Caco-2 (cell line): Measurements from ENCODE around the gene NECTIN1. TPM values are rescaled to one million over a fixed set of nuclear protein-coding genes. Genes with fewer than 3 reads are reported as not detected.

Source experiments
- BruUV-seq: library from RNA; stranded (reverse); fragments of 400-500 nt; replicated peaks from 2 replicates; lab custom pipeline; 2021; lab: Mats Ljungman, UMichigan
- CTCF ChIA-PET: fragments of 300-600 bp; sonication (Branson Sonifier 250); formaldehyde crosslinking; loops from one replicate; lab custom pipeline; 2022; ENCODE audit warnings: antibody characterized with exemption; lab: Charles Lee
- POLR2A ChIA-PET: fragments of 300-600 bp; sonication (Branson Sonifier 250); formaldehyde crosslinking; loops from one replicate; lab custom pipeline; 2022; ENCODE audit warnings: antibody characterized with exemption; lab: Charles Lee
- DNase-seq, 2 experiments: peaks; one replicate each; pipeline versions ENCODE4 v3.0.0 to v3.0.0-alpha.2; 2020 to 2022
- H3K27me3 ChIP-seq: replicated peaks from 2 replicates; pipeline ENCODE4 v1.6.0; 2011; ENCODE audit warnings: low read length; ENCODE audit not compliant: control insufficient read depth, insufficient read depth
- H3K36me3 ChIP-seq: 2 replicates; pipeline ENCODE4 v1.5.1; 2011; ENCODE audit warnings: low read length; ENCODE audit not compliant: control insufficient read depth, insufficient read depth
- H3K4me1 ChIP-seq: fragments of 250-450 bp; sonication (Bioruptor Pico); 2 replicates; pipeline ENCODE4 v1.5.1; 2020; ENCODE audit warnings: mild to moderate bottlenecking
- H3K4me3 ChIP-seq: 2 replicates; pipeline ENCODE4 v1.5.1; 2011; ENCODE audit warnings: low read depth, mild to moderate bottlenecking, control low read depth, low read length
- H3K9me3 ChIP-seq: fragments of 250-450 bp; sonication (Bioruptor Pico); 2 replicates; pipeline ENCODE4 v1.5.1; 2020; ENCODE audit warnings: mild to moderate bottlenecking, moderate library complexity
- H3K27ac Mint-ChIP-seq: one replicate; pipeline ENCODE4 v1.8.0; 2022; ENCODE audit warnings: mixed read lengths; ENCODE audit not compliant: unreplicated experiment
- H3K27me3 Mint-ChIP-seq: one replicate; pipeline ENCODE4 v1.8.0; 2022; ENCODE audit warnings: mixed read lengths; ENCODE audit not compliant: insufficient read depth, unreplicated experiment
- H3K36me3 Mint-ChIP-seq: one replicate; pipeline ENCODE4 v1.8.0; 2022; ENCODE audit warnings: mild to moderate bottlenecking, mixed read lengths; ENCODE audit not compliant: insufficient read depth, unreplicated experiment
- H3K4me1 Mint-ChIP-seq: one replicate; pipeline ENCODE4 v1.8.0; 2022; ENCODE audit warnings: low read depth, mixed read lengths; ENCODE audit not compliant: unreplicated experiment
- H3K4me3 Mint-ChIP-seq: one replicate; pipeline ENCODE4 v1.8.0; 2022; ENCODE audit warnings: mild to moderate bottlenecking, moderate library complexity, mixed read lengths; ENCODE audit not compliant: unreplicated experiment
- H3K9me3 Mint-ChIP-seq: one replicate; pipeline ENCODE4 v1.8.0; 2022; ENCODE audit warnings: mixed read lengths; ENCODE audit not compliant: unreplicated experiment
- intact Hi-C: fragments of 100-400 bp; cut with micrococcal nuclease; formaldehyde crosslinking; loops from one replicate; pipeline ENCODE4 v1.10.0; 2022; ENCODE audit not compliant: unreplicated experiment
- total RNA-seq: library from RNA; stranded (reverse); gene quantifications from 2 replicates; pipeline ENCODE4 v1.2.3, GENCODE V29; 2022
- TF ChIP-seq, protein P1 (sequence below), 2 experiments: fragments of 200-600 bp in 1 of 2; IDR thresholded peaks; 1 replicate in 1 of 2; 2 replicates in 1 of 2; pipeline versions ENCODE4 v1.5.1 to v1.8.0; 2011 to 2022; ENCODE audit warnings: antibody characterized with exemption in 1 of 2, control low read depth in 1 of 2, inconsistent platforms in 1 of 2, low read depth in 1 of 2, low read length in 1 of 2, mild to moderate bottlenecking in 1 of 2, moderate library complexity in 1 of 2; ENCODE audit not compliant: insufficient read depth in 1 of 2, severe bottlenecking in 1 of 2, unreplicated experiment in 1 of 2

NECTIN1 gene
- total RNA-seq, 1 experiment from 2014 or later, result 60.1 TPM

GRCh38 chr11:119669487-119669886 is 59.5 kb downstream of the NECTIN1 start:
- TF ChIP-seq, protein P1, sequence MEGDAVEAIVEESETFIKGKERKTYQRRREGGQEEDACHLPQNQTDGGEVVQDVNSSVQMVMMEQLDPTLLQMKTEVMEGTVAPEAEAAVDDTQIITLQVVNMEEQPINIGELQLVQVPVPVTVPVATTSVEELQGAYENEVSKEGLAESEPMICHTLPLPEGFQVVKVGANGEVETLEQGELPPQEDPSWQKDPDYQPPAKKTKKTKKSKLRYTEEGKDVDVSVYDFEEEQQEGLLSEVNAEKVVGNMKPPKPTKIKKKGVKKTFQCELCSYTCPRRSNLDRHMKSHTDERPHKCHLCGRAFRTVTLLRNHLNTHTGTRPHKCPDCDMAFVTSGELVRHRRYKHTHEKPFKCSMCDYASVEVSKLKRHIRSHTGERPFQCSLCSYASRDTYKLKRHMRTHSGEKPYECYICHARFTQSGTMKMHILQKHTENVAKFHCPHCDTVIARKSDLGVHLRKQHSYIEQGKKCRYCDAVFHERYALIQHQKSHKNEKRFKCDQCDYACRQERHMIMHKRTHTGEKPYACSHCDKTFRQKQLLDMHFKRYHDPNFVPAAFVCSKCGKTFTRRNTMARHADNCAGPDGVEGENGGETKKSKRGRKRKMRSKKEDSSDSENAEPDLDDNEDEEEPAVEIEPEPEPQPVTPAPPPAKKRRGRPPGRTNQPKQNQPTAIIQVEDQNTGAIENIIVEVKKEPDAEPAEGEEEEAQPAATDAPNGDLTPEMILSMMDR (IDR thresholded peaks at IDR 0.05; ENCODE audit: insufficient read depth in 1 of 2, low read depth in 1 of 2, low read length in 1 of 2, severe bottlenecking in 1 of 2, unreplicated experiment in 1 of 2), result no peak
- Mint-ChIP-seq H3K4me1 (no peaks in the 10 kb centered on the region), H3K27me3 (no peaks in the 10 kb centered on the region), H3K27ac (no peak overlapping the region), H3K36me3 (peaks cover 19% of the 10 kb centered on the region), H3K9me3 (no peaks in the 10 kb centered on the region), H3K4me3 (no peak overlapping the region)
- Histone ChIP-seq H3K27me3 (no peaks in the 10 kb centered on the region), H3K9me3 (no peaks in the 10 kb centered on the region), H3K36me3 (0 out of 2 replicates have a peak, but pooled peaks cover 5% of the 10 kb centered on the region), H3K4me3 (no peak overlapping the region), H3K4me1 (0 out of 2 replicates have a peak, but pooled peaks cover 4% of the 10 kb centered on the region)
- intact Hi-C loops, result loop anchor here (5.0 to 10.0 kb wide), 2 partner anchors 43 to 125 kb away; no protein-coding TSS in a partner anchor
- CTCF ChIA-PET, result interaction anchor here (0.6 to 1.6 kb wide), 5 partner anchors 27 to 439 kb away, joined by 3 to 8 read pairs (median 3); partner anchors contain the start of gene NECTIN1
- DNase-seq, result no peak
- POLR2A ChIA-PET, result no interaction called here
- no TSS peak for BruUV-seq

- no peaks in the 10 kb centered on the region for H3K9me3 Mint-ChIP-seq
- no peaks in the 10 kb centered on the region for H3K27me3 ChIP-seq
- no peak overlapping the region for H3K4me3 ChIP-seq
- POLR2A ChIA-PET, result no interaction called here
- BruUV-seq, result no TSS peak
- peaks cover 4% of the 10 kb centered on the region for H3K4me1 Mint-ChIP-seq
- H3K36me3 Mint-ChIP-seq, result peaks cover 19% of the 10 kb centered on the region
- no peak overlapping the region for H3K27ac Mint-ChIP-seq
- no peaks in the 10 kb centered on the region for H3K27me3 Mint-ChIP-seq
- no peak for DNase-seq
- CTCF ChIA-PET, result interaction anchor here (0.6 to 1.6 kb wide), 4 partner anchors 26 to 440 kb away, joined by 3 to 8 read pairs (median 3); partner anchors contain the start of gene NECTIN1
- H3K4me3 Mint-ChIP-seq, result no peak overlapping the region
- peaks cover 6% of the 10 kb centered on the region; the same call in 1 of the 2 replicates for H3K4me1 ChIP-seq
- H3K9me3 ChIP-seq, result no peaks in the 10 kb centered on the region
- intact Hi-C loops, result loop anchor here (5.0 to 10.0 kb wide), 2 partner anchors 44 to 126 kb away; no protein-coding TSS in a partner anchor
- TF ChIP-seq, protein P1 (IDR thresholded peaks at IDR 0.05; ENCODE audit: insufficient read depth in 1 of 2, low read depth in 1 of 2, low read length in 1 of 2, severe bottlenecking in 1 of 2, unreplicated experiment in 1 of 2), result no peak
- 0 out of 2 replicates have a peak, but pooled peaks cover 2% of the 10 kb centered on the region for H3K36me3 ChIP-seq
Measured at GRCh38 chr11:119668676-119669075, 60.3 kb downstream of the NECTIN1 start.

- peaks cover 9% of the 10 kb centered on the region for H3K36me3 Mint-ChIP-seq
- Histone ChIP-seq H3K4me1 (peaks cover 6% of the 10 kb centered on the region; the same call in 1 of the 2 replicates), H3K27me3 (no peaks in the 10 kb centered on the region), H3K9me3 (no peaks in the 10 kb centered on the region), H3K36me3 (0 out of 2 replicates have a peak, but pooled peaks cover 2% of the 10 kb centered on the region), H3K4me3 (no peak overlapping the region)
- H3K27me3 Mint-ChIP-seq, result no peaks in the 10 kb centered on the region
- POLR2A ChIA-PET, result no interaction called here
- TF ChIP-seq, protein P1 (IDR thresholded peaks at IDR 0.05; ENCODE audit: insufficient read depth in 1 of 2, low read depth in 1 of 2, low read length in 1 of 2, severe bottlenecking in 1 of 2, unreplicated experiment in 1 of 2), result peak; percentile 99
- intact Hi-C loops, result loop anchor here (1.0 to 10.0 kb wide), 9 partner anchors 46 to 503 kb away; partner anchors contain the start of gene NECTIN1
- no peak overlapping the region for H3K4me3 Mint-ChIP-seq
- BruUV-seq, result no TSS peak
- H3K27ac Mint-ChIP-seq, result no peak overlapping the region
- peaks cover 7% of the 10 kb centered on the region for H3K4me1 Mint-ChIP-seq
- DNase-seq, result peak; percentile 86 to 94
- CTCF ChIA-PET, result interaction anchor here (5.2 kb wide), 1 partner anchor 63 kb away, joined by 32 read pairs; the partner anchor contains the start of gene NECTIN1
- H3K9me3 Mint-ChIP-seq, result no peaks in the 10 kb centered on the region
Measured at GRCh38 chr11:119666463-119667131, 62.4 kb downstream of the NECTIN1 start.
